LNCaP clone FGC (cell line): Measurements from ENCODE around the gene DLX5.

Experiments
- DNase-seq: peaks from one replicate; pipeline ENCODE4 v3.0.0-alpha.2; 2011; ENCODE audit warnings: low read depth
- H3K4me3 ChIP-seq: 2 replicates; pipeline ENCODE4 v1.5.1; 2011; ENCODE audit warnings: mild to moderate bottlenecking, low read depth, low read length, control low read depth
- TF ChIP-seq, protein P1 (sequence below): IDR thresholded peaks from 2 replicates; pipeline ENCODE4 v1.5.1; 2012; ENCODE audit warnings: mild to moderate bottlenecking; ENCODE audit not compliant: control insufficient read depth, insufficient read depth; ENCODE audit errors: extremely low read depth

Gene DLX5

GRCh38 chr7:96991546-96992191 is 33.0 kb downstream of the DLX5 start:
- no peak for DNase-seq
- no peak overlapping the region for H3K4me3 ChIP-seq
- TF ChIP-seq, protein P1, sequence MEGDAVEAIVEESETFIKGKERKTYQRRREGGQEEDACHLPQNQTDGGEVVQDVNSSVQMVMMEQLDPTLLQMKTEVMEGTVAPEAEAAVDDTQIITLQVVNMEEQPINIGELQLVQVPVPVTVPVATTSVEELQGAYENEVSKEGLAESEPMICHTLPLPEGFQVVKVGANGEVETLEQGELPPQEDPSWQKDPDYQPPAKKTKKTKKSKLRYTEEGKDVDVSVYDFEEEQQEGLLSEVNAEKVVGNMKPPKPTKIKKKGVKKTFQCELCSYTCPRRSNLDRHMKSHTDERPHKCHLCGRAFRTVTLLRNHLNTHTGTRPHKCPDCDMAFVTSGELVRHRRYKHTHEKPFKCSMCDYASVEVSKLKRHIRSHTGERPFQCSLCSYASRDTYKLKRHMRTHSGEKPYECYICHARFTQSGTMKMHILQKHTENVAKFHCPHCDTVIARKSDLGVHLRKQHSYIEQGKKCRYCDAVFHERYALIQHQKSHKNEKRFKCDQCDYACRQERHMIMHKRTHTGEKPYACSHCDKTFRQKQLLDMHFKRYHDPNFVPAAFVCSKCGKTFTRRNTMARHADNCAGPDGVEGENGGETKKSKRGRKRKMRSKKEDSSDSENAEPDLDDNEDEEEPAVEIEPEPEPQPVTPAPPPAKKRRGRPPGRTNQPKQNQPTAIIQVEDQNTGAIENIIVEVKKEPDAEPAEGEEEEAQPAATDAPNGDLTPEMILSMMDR = no peak

GRCh38 chr7:96989859-96990317 is 34.7 kb downstream of the DLX5 start:
- H3K4me3 ChIP-seq = no peak overlapping the region
- TF ChIP-seq, protein P1 = no peak
- no peak for DNase-seq

DNA sequence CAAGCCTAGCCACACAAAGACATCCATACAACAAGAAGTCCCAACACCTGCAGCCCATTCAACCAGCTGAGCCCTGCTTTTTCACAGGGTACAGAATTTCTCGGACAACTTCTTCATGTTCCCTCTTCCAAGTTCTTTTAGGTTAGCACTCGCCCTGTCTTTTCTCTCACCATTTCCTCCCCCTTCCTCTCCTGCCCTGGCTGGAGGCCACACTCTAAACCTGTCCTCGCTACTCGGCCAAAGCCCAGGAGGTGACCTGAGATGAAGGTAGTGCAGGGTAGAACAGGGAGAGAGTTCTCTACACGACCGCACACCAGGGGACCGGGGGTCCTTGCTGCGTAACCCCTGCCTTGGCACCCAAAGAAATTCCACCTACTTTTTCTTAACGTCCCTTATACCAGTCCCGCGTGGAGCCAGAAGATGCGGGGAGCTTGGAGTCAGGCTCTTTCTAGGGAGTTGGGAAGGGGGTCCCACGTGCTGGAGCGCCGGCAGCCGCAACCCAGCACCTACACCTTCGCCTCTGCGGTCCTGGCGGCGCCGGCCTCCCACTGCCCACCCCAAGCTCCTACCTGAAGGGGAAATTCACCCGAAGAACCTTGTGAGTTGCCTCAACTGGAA is 35.3 kb downstream of the DLX5 start:
- DNase-seq = no peak
- no peak overlapping the region for H3K4me3 ChIP-seq
- TF ChIP-seq, protein P1 = no peak

GRCh38 chr7:96987719-96988118 is 36.9 kb downstream of the DLX5 start:
- H3K4me3 ChIP-seq = no peak overlapping the region
- DNase-seq = no peak
- TF ChIP-seq, protein P1 = no peak

DNA sequence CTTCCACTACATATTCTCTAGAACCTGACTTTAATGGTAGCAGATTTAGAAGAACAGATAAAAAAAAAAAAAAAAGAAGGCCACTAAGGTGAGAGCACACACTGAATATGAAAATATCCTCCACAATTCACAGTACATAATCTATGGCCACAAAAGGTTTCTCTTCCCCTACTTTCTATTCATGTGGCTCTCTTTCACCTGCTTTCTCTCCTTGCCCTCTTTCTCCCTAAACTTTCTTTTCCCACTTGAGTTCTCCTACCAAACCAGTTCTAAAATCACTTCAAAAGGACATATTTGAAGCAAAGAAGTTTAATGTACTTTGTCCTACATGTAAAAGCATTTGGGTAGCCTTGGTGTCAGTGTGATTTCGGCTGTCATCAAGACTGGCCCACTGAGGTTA is 37.7 kb downstream of the DLX5 start:
- no peak overlapping the region for H3K4me3 ChIP-seq
- DNase-seq = no peak
- TF ChIP-seq, protein P1 = no peak

DNA sequence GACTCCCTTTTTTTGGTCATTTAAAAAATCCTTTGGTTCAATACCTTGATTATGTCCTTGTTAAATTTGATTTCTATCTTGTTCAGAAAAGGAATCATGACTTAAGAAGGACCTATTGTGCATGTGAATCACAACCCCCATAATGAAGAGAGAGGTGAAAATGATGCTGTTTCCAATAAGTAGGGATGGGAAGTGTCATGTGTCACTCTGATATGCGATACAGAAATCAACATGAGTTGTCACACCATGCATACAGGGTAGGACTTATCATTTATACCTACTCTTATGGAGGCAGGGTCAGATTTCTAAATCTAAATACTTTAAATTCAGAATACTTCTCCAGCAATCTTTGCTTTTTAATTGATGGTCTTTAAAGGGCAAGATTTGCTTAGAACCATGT is 38.6 kb downstream of the DLX5 start:
- H3K4me3 ChIP-seq = no peak overlapping the region
- DNase-seq = no peak
- TF ChIP-seq, protein P1 = no peak
